Effector memory CD8-positive, alpha-beta T cell (primary cell): ENCODE data around the gene TAS2R30.
"Not testable (repeated sequence)": the region's sequence is repeated elsewhere in the genome, so short reads cannot be mapped to it uniquely, and the experiment has no call there.

Experiments used
- ATAC-seq: fragments of 150-1000 bp; cut with Tn5 transposase; replicated peaks from 2 replicates; pipeline ENCODE4 v1.10.0; 2021; ENCODE audit warnings: mild to moderate bottlenecking, moderate library complexity
- DNase-seq, 3 experiments: peaks; one replicate each; pipeline ENCODE4 v3.0.0; 2021
- H3K27ac Mint-ChIP-seq, 2 donors: one replicate each; pipeline ENCODE4 v1.8.0; 2022; ENCODE audit warnings: mild to moderate bottlenecking in 2 of 2, mixed read lengths in 2 of 2, moderate library complexity in 2 of 2
- H3K27me3 Mint-ChIP-seq, 2 donors: one replicate each; pipeline ENCODE4 v1.8.0; 2022; ENCODE audit warnings: mixed read lengths in 2 of 2
- H3K36me3 Mint-ChIP-seq: one replicate; pipeline ENCODE4 v1.8.0; 2022; ENCODE audit warnings: mild to moderate bottlenecking, moderate library complexity, mixed read lengths; ENCODE audit not compliant: insufficient read depth
- H3K4me1 Mint-ChIP-seq, 2 donors: one replicate each; pipeline ENCODE4 v1.8.0; 2022; ENCODE audit warnings: low read depth in 2 of 2, mixed read lengths in 2 of 2
- H3K4me3 Mint-ChIP-seq, 2 donors: one replicate each; pipeline ENCODE4 v1.8.0; 2022; ENCODE audit warnings: mild to moderate bottlenecking in 2 of 2, mixed read lengths in 2 of 2, moderate library complexity in 2 of 2
- H3K9me3 Mint-ChIP-seq, 2 donors: one replicate each; pipeline ENCODE4 v1.8.0; 2022; ENCODE audit warnings: mixed read lengths in 2 of 2

Gene TAS2R30

DNA sequence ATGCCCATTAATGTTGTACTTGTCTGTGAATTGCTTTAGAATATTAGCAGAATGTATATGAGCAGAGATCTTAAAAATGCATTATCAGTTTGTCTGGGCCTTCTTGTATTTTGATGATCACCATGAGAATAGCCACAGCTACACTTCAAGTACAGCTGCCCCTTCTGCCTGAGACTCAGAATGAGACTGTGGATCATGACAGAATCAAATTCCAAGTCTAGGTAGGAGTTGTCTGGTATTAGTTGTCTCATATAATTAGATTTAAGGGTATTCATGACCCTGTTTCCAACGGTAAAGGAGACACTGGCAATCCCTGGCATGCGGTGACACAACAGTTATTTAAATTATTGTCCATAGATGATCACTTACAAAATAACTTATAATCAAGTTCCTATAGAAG is 18.3 kb upstream of the TAS2R30 start:
- Mint-ChIP-seq H3K36me3 (peaks cover 10% of the 10 kb centered on the region), H3K4me1 (peaks cover 9 to 15% of the 10 kb centered on the region in 2 donors), H3K9me3 (no peaks in the 10 kb centered on the region), H3K27me3 (no peaks in the 10 kb centered on the region), H3K27ac (no peak overlapping the region), H3K4me3 (no peak overlapping the region)
- ATAC-seq (no peak), DNase-seq (no peak)

DNA sequence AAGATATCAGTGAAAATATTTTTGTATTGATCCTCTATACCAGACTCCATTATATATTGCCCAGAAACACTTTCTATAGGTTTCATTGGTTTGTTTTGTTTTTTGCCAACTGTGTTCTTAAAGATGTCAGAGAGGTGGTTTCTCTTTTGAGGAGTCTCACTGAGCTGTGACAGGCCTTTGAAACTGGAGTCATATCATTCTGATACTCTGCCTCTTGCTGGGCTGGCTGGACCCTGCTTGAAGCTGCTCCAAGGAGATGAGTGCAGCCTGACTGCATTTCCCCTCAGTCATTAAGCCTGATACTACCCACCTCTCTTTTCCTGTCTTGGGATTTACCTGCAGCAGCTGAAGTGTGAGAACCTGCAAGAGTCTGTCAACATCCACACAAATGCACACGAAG is 16.4 kb upstream of the TAS2R30 start:
- no peak for DNase-seq
- no peaks in the 10 kb centered on the region for H3K27me3 Mint-ChIP-seq
- H3K36me3 Mint-ChIP-seq, result no peaks in the 10 kb centered on the region
- no peak for ATAC-seq
- H3K27ac Mint-ChIP-seq, result no peak overlapping the region
- no peaks in the 10 kb centered on the region for H3K9me3 Mint-ChIP-seq
- peaks cover 9 to 17% of the 10 kb centered on the region in 2 donors for H3K4me1 Mint-ChIP-seq
- H3K4me3 Mint-ChIP-seq, result no peak overlapping the region

DNA sequence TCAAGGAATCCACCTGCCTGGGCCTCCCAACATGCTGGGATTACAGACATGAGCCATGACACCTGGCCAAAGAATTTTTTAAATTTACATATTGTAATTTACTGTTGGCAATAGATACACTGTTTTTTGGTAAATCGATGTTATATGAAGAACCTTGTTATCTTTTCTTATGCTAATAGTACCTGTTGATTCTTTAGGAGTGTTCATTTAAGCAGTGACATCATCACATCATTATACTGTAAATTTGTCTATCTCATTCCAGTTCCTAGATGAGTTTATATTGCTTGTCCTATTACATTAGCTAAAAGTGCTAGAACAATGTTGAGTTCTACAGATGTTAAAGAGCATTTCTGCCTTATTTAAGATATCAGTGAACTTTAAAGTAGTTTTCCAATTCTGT is 13.0 kb upstream of the TAS2R30 start:
- Mint-ChIP-seq H3K27me3 (no peaks in the 10 kb centered on the region), H3K4me3 (no peak overlapping the region), H3K4me1 (peaks cover 12 to 33% of the 10 kb centered on the region in 2 donors), H3K9me3 (no peaks in the 10 kb centered on the region), H3K36me3 (peaks cover 3% of the 10 kb centered on the region), H3K27ac (no peak overlapping the region)
- no peak for ATAC-seq
- no peak for DNase-seq

DNA sequence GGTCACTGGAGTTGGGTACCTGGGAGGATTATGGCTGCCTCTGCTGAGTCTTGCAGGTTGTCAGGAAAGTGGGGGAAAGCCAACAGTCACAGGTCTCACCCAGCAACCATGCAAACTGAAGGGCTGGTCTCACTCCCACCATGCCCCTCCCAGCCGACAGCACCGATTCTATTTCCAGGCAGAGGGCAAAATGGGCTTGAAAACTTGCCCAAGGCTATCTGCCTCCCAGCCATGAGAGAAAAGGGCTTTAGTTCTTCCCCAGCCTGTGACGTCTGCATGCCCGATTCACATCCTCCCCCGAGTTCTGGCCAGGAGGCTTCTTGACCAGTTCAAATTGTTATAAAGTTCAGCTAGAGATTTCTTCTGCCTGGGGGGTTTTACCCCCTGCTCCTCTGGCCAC is 9.9 kb upstream of the TAS2R30 start:
- ATAC-seq, result no peak

DNA sequence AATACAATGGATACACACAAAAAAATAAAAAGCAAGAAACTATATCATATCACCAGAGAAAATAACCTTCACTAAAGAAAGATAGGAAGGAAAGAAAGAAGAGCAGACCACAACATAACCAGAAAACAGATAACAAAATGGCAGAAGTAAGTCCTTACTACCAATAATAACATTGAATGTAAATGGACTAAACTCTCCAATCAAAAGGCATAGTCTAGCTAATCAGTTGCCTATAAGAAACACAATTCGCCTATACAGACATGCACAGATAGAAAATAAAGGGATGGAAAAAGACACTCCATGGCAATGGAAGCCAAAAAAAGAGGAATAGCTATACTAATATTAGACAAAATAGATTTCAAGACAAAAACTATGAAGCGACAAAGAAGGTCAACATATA is 8.9 kb upstream of the TAS2R30 start:
- Mint-ChIP-seq H3K27me3 (no peaks in the 10 kb centered on the region), H3K27ac (no peak overlapping the region), H3K36me3 (peaks cover 3% of the 10 kb centered on the region), H3K4me1 (peaks cover 16 to 32% of the 10 kb centered on the region in 2 donors), H3K9me3 (no peaks in the 10 kb centered on the region), H3K4me3 (no peak overlapping the region)
- ATAC-seq (no peak), DNase-seq (no peak)

More for the DNA sequence above, 9.9 kb upstream of the TAS2R30 start:
- DNase-seq, result no peak
- Mint-ChIP-seq H3K4me3 (no peak overlapping the region), H3K9me3 (no peaks in the 10 kb centered on the region), H3K36me3 (peaks cover 3% of the 10 kb centered on the region), H3K27me3 (no peaks in the 10 kb centered on the region), H3K27ac (peak overlapping the region in 1 of 2 donors; percentile 41), H3K4me1 (peaks cover 17 to 29% of the 10 kb centered on the region in 2 donors)

DNA sequence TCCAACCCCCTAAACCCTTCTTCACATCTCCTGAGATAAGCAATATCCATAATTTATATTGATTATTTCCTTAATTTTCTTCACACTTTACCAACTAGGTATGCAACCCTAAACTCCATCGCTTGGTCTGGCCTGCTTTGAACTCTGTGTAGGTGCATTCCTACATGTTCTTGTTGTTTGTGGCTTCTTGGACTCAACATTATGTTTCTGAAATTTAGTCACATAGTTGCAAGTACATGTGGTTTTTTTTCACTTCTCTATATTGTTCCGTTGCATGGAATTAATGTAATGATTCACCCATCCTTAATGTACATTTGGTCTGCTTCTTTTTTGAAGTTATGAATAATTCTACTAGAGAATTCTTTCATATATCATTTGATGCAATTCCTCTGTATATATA is 1.6 kb upstream of the TAS2R30 start:
- no peak overlapping the region for H3K4me3 Mint-ChIP-seq
- ATAC-seq (no peak), DNase-seq (no peak)
- no peaks in the 10 kb centered on the region for H3K9me3 Mint-ChIP-seq
- H3K27me3 Mint-ChIP-seq, result no peaks in the 10 kb centered on the region
- no peaks in the 10 kb centered on the region for H3K36me3 Mint-ChIP-seq
- H3K4me1 Mint-ChIP-seq, result peaks cover 19 to 37% of the 10 kb centered on the region in 2 donors
- H3K27ac Mint-ChIP-seq, result no peak overlapping the region

DNA sequence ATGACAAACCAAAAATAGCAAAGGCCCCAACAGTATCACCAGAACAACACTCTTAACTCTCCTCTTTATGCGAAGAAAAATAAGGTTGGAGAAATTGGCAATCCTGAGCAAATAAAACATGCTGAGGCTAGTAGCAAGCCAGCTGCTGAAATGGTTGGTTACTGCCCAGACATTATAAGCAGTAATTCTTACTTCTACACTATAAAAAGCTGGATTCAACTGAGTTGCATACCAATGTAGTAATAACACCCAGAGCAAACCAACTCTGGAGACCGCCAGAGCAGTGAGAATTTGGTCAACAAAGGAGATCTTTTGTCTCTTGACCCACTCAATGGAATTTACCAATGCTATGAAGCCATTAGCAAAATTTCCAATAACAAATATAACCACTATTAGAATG is 628 bp downstream of the TAS2R30 start:
- Mint-ChIP-seq H3K9me3 (no peaks in the 10 kb centered on the region), H3K36me3 (no peaks in the 10 kb centered on the region), H3K4me1 (peaks cover 18 to 32% of the 10 kb centered on the region in 2 donors), H3K27ac (no peak overlapping the region), H3K27me3 (no peaks in the 10 kb centered on the region), H3K4me3 (no peak overlapping the region)
- no peak for DNase-seq
- ATAC-seq, result no peak

DNA sequence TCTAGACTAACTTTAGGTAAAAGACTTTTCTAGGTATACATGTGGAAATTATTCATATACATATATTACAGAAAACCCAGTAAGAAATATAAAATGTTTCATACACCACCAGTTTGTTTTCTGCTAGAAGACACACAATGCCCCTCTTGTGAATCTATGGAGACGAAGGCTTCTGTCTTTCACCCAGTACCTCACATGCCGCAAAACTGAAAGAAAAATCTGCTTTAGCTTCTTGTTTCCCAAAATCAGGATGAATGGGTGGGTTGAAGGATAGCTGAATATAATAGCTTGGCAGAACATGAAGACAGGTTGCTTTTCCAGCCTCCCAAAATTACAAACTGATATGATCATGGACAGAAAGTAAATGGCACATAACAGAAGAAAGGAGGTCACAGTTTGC is 1.3 kb downstream of the TAS2R30 start:
- H3K27ac Mint-ChIP-seq, result no peak overlapping the region
- no peaks in the 10 kb centered on the region for H3K9me3 Mint-ChIP-seq
- DNase-seq (no peak), ATAC-seq (no peak)
- no peaks in the 10 kb centered on the region for H3K27me3 Mint-ChIP-seq
- no peaks in the 10 kb centered on the region for H3K36me3 Mint-ChIP-seq
- H3K4me3 Mint-ChIP-seq, result no peak overlapping the region
- H3K4me1 Mint-ChIP-seq, result peaks cover 18 to 32% of the 10 kb centered on the region in 2 donors

DNA sequence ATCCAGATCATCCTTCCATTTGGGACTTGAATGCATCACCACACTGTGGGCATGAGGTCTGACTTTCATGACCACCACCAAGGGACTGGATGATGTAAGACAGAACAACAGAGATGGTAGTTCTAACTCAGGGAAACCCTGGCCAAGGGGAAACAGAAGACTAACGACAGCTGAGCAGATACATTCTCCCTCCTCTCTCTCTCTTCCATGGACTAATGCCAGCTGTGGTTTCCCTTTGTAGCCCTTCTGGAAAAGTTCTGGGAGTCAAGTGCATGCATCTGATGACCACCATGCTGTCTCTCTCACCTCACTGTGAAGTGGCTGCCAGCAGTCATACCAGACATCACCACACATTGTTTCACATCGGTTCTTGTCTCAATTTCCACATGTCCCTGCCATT is 3.4 kb downstream of the TAS2R30 start:
- Mint-ChIP-seq H3K27ac (no peak overlapping the region), H3K4me1 (peaks cover 15 to 24% of the 10 kb centered on the region in 2 donors), H3K27me3 (no peaks in the 10 kb centered on the region), H3K36me3 (no peaks in the 10 kb centered on the region), H3K9me3 (no peaks in the 10 kb centered on the region), H3K4me3 (no peak overlapping the region)
- DNase-seq (no peak), ATAC-seq (no peak)

DNA sequence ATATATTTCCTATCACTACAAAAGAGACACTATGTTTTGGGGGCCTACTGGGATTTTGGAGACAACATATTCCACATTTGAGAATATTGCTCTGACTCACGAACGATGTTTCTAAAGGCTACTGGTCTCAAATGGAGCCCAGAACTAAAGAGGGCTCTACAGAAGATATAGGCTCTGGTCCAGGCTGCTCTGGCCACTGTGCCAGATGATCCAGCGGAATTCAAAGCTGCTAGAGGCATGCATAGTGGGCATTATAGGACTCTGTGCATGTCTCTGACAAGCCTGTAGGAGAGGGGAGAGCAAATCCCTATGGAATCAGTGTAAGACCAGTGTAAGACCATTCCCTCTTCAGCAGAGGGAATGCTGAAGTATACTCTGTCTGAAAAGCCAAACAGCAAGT is 4.1 kb downstream of the TAS2R30 start:
- no peak for ATAC-seq
- Mint-ChIP-seq H3K4me1 (peaks cover 14 to 22% of the 10 kb centered on the region in 2 donors), H3K36me3 (no peaks in the 10 kb centered on the region), H3K27ac (no peak overlapping the region), H3K27me3 (no peaks in the 10 kb centered on the region), H3K9me3 (no peaks in the 10 kb centered on the region), H3K4me3 (no peak overlapping the region)
- no peak for DNase-seq

DNA sequence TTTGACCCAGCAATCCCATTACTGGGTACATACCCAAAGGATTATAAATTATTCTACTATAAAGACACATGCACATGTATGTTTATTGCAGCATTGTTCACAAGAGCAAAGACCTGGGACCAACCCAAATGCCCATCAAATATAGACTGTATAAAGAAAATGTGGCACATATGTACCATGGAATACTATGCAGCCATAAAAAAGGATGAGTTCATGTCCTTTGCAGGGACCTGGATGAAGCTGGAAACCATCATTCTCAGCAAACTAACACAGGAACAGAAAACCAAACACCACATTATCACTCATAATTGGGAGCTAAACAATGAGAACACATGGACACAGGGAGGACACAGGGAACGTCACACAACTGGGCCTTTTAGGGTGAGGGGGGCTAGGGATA is 20.3 kb downstream of the TAS2R30 start:
- not testable (repeated sequence) for DNase-seq, H3K27ac Mint-ChIP-seq, H3K36me3 Mint-ChIP-seq, ATAC-seq, H3K4me3 Mint-ChIP-seq, H3K27me3 Mint-ChIP-seq
- Mint-ChIP-seq H3K4me1 (peaks cover 41 to 65% of the 10 kb centered on the region in 2 donors), H3K9me3 (peaks cover 7 to 20% of the 10 kb centered on the region in 2 donors)

DNA sequence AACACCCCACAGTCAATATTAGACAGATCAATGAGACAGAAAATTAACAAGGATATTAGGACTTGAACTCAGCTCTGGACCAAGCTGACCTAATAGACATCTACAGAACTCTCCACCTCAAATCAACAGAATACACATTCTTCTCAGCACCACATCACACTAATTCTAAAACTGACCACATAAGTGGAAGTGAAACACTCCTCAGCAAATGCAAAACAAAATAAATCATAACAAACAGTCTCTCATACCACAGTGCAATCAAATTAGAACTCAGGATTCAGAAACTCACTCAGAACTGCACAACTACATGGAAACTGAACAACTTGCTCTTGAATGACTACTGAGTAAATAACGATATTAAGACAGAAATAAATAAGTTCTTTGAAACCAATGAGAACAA is 23.2 kb downstream of the TAS2R30 start:
- ATAC-seq, DNase-seq, H3K36me3 Mint-ChIP-seq, H3K4me3 Mint-ChIP-seq, H3K27me3 Mint-ChIP-seq, H3K27ac Mint-ChIP-seq: not testable (repeated sequence)
- Mint-ChIP-seq H3K9me3 (peaks cover 5 to 16% of the 10 kb centered on the region in 2 donors), H3K4me1 (peaks cover 38 to 59% of the 10 kb centered on the region in 2 donors)

DNA sequence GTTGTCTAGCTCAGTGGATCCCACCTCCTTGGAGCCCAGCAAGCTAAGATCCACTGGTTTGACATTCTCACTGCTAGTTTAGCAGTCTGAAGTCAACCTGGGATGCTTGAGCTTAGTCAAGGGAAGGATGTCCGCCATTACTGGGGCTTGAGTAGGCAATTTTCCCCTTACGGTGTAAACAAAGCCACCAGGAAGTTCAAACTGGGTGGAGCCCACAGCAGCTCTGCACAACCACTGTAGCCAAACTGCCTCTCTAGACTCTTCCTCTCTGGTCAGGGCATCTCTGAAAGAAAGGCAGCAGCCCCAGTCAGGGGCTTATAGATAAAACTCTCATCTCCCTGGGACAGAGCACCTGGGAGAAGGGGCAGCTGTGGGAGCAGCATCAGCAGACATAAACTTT is 25.6 kb downstream of the TAS2R30 start:
- no peak for ATAC-seq
- no peaks in the 10 kb centered on the region for H3K27me3 Mint-ChIP-seq
- peaks cover 5 to 22% of the 10 kb centered on the region in 2 donors for H3K9me3 Mint-ChIP-seq
- DNase-seq, result no peak
- peak overlapping the region; percentile 63 to 69 for H3K27ac Mint-ChIP-seq
- no peaks in the 10 kb centered on the region for H3K36me3 Mint-ChIP-seq
- H3K4me1 Mint-ChIP-seq, result peaks cover 29 to 44% of the 10 kb centered on the region in 2 donors
- peak overlapping the region; percentile 14 to 64 for H3K4me3 Mint-ChIP-seq

DNA sequence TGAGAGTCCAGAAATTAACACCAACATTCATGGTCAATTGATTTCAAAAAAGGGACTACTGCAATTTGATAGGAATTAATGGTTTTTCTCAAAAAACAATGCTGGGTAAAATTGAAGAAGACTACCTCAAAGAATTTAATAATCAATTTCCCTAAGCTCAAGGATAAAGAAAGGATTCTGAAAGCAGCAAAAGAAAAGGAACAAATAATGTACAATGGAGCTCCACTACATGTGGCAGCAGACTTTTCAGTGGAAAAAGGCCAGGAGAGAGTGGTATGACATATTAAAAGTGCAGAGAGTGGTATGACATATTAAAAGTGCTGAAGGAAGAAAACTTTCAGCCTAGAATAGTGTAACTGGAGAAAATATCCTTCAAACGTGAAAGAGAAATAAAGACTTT is 26.7 kb downstream of the TAS2R30 start:
- Mint-ChIP-seq H3K27me3 (no peaks in the 10 kb centered on the region), H3K36me3 (no peaks in the 10 kb centered on the region), H3K4me1 (peaks cover 29 to 38% of the 10 kb centered on the region in 2 donors), H3K9me3 (peaks cover 5 to 23% of the 10 kb centered on the region in 2 donors), H3K4me3 (peak overlapping the region in 1 of 2 donors; percentile 27), H3K27ac (peak overlapping the region in 1 of 2 donors; percentile 46)
- DNase-seq (no peak), ATAC-seq (no peak)

DNA sequence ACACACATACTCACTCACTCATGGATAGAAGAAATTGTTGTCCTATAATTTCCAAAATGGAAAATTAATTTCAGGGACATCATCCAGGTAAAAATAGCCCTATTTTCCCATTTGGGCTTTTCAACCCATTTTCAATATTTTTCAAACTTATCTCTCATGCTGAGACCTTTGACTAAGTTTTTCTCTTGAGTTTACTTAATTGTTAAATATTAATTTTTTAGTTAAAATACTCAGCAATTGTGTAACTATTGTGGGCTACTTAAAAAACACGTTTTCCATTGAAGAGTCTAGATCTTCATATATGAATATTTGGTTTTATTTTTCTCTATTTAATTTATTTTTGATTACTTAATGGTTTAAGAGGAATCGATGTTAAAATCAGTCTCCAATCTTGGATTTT is 28.2 kb downstream of the TAS2R30 start:
- peaks cover 27 to 32% of the 10 kb centered on the region in 2 donors for H3K4me1 Mint-ChIP-seq
- H3K27ac Mint-ChIP-seq, result no peak overlapping the region
- H3K4me3 Mint-ChIP-seq, result no peak overlapping the region
- ATAC-seq (no peak), DNase-seq (no peak)
- peaks cover 2 to 17% of the 10 kb centered on the region in 2 donors for H3K9me3 Mint-ChIP-seq
- no peaks in the 10 kb centered on the region for H3K27me3 Mint-ChIP-seq
- H3K36me3 Mint-ChIP-seq, result peaks cover under 1% of the 10 kb centered on the region
